ENCODE results near the gene L3MBTL3. TPM values are rescaled to one million over a fixed set of nuclear protein-coding genes. Genes with fewer than 3 reads are reported as not detected.

The L3MBTL3 gene
- total RNA-seq, 4 donors from 2014 or later: 4.2 to 12.8 (median 6.2) TPM

- 100% methylated on average over 1 of the region's 1 CpG for WGBS
- Histone ChIP-seq H3K27ac (no peak overlapping the region), H3K36me3 (peaks cover 44% of the 10 kb centered on the region)
These were observed 36.9 kb downstream of the L3MBTL3 start for GRCh38 chr6:130055271-130055670.

DNA sequence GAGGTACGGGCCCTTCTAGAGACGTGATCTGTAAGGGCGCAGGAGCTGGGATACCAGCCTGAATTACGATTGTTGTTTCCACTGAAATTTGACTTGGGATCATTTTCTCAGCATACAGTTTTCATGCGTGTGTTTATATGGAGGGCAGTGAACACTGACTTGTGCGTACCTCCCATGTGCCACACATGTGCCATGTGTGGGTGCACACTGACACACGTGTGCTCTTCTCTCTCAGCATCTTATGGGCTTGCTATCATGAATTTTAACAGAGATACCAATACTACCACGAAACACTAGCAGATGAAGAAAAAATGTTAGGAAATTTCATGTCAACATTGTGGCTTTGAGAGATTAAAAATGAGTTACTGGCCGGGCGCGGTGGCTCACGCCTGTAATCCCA is 39.1 kb downstream of the L3MBTL3 start:
- no peak overlapping the region for H3K4me3 ChIP-seq
- H3K9me3 ChIP-seq: no peaks in the 10 kb centered on the region
- peaks cover 44% of the 10 kb centered on the region for H3K36me3 ChIP-seq
- no peaks in the 10 kb centered on the region for H3K4me1 ChIP-seq
- WGBS: 87% methylated on average over 12 of the region's 12 CpGs
- no peaks in the 10 kb centered on the region for H3K27me3 ChIP-seq
- DNase-seq (ENCODE audit: low spot score in 2 of 2): no peak
- no peak overlapping the region for H3K27ac ChIP-seq
- TF ChIP-seq CTCF (IDR thresholded peaks at IDR 0.05): no peak
- no peak for TF ChIP-seq POLR2AphosphoS5 (IDR thresholded peaks at IDR 0.05)
- TF ChIP-seq EP300 (IDR thresholded peaks at IDR 0.05): no peak
- TF ChIP-seq POLR2A (IDR thresholded peaks at IDR 0.05): no peak

More at GRCh38 chr6:130055271-130055670, 36.9 kb downstream of the L3MBTL3 start:
- Histone ChIP-seq H3K4me1 (no peaks in the 10 kb centered on the region), H3K9me3 (no peaks in the 10 kb centered on the region), H3K27me3 (no peaks in the 10 kb centered on the region), H3K4me3 (no peak overlapping the region)
- TF ChIP-seq POLR2A (IDR thresholded peaks at IDR 0.05): no peak
- no peak for DNase-seq (ENCODE audit: low spot score in 2 of 2)

DNA sequence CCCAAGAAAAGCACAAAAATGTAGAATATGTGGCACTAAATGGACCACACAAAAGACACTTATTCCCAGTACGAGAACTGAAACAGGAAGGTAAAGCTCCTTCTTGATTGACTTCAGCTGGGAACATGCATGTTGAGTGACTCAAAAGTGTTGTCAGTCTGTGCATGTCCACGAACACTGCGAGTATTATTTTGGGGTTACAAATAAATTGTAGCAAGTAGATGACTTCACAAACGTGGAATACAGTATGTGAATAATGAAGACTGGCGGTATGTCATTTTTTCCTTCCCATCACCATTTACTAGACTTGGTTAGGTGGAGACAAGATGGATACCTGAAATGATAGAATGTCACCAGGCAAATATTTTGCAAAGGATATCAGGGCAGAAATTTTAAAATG is 45.4 kb downstream of the L3MBTL3 start:
- H3K9me3 ChIP-seq: no peaks in the 10 kb centered on the region
- no peak for DNase-seq (ENCODE audit: low spot score in 2 of 2)
- peaks cover 23% of the 10 kb centered on the region for H3K36me3 ChIP-seq
- H3K4me1 ChIP-seq: no peaks in the 10 kb centered on the region
- H3K27ac ChIP-seq: no peak overlapping the region
- H3K4me3 ChIP-seq: no peak overlapping the region
- TF ChIP-seq POLR2A (IDR thresholded peaks at IDR 0.05): no peak
- TF ChIP-seq CTCF (IDR thresholded peaks at IDR 0.05): no peak
- TF ChIP-seq POLR2AphosphoS5 (IDR thresholded peaks at IDR 0.05): no peak
- TF ChIP-seq EP300 (IDR thresholded peaks at IDR 0.05): no peak
- WGBS: 89% methylated on average over 5 of the region's 5 CpGs
- H3K27me3 ChIP-seq: no peaks in the 10 kb centered on the region

DNA sequence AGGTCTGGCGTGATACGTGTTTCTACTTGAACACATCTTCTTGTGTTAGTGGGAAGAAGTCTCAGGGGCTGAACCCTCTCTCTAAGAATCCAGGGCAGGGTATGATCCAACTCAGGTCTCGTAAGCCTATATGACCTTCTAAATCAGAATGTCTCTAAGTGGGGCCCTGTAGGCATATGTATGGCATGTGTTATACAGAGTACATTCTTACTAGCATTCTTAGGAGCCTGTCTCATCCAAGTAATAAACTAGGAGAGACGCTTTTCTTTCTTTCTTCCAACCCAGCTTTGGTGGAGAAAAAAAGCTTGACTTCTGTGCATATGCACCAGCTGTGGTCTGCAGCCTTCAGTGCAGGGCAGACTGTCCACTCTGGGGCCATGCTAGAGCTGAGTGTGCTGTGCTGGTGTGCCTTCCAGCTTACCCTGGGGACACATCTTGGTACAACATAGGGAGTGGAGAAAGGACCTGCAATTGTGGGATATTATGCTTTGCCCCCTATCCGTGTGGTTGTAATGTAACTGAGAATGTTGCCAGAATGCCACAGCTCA is 47.3 kb downstream of the L3MBTL3 start:
- no peak overlapping the region for H3K4me3 ChIP-seq
- DNase-seq (ENCODE audit: low spot score in 2 of 2): no peak
- H3K27ac ChIP-seq: no peak overlapping the region
- no peak for TF ChIP-seq POLR2AphosphoS5 (IDR thresholded peaks at IDR 0.05)
- TF ChIP-seq POLR2A (IDR thresholded peaks at IDR 0.05): no peak
- TF ChIP-seq CTCF (IDR thresholded peaks at IDR 0.05): no peak
- TF ChIP-seq EP300 (IDR thresholded peaks at IDR 0.05): no peak
- H3K4me1 ChIP-seq: peaks cover 4% of the 10 kb centered on the region
- 94% methylated on average over 5 of the region's 5 CpGs for WGBS
- no peaks in the 10 kb centered on the region for H3K27me3 ChIP-seq
- H3K9me3 ChIP-seq: no peaks in the 10 kb centered on the region
- peaks cover 23% of the 10 kb centered on the region for H3K36me3 ChIP-seq

- no peak overlapping the region for H3K27ac ChIP-seq
- no peak overlapping the region for H3K4me3 ChIP-seq
- peaks cover 8% of the 10 kb centered on the region for H3K36me3 ChIP-seq
- WGBS: 59% methylated on average over 4 of the region's 4 CpGs
- H3K4me1 ChIP-seq: peaks cover 4% of the 10 kb centered on the region
- H3K9me3 ChIP-seq: no peaks in the 10 kb centered on the region
- DNase-seq (ENCODE audit: low spot score in 2 of 2): no peak
- TF ChIP-seq EP300 (IDR thresholded peaks at IDR 0.05) (no peak), POLR2AphosphoS5 (IDR thresholded peaks at IDR 0.05) (no peak), POLR2A (IDR thresholded peaks at IDR 0.05) (no peak), CTCF (IDR thresholded peaks at IDR 0.05) (no peak)
- no peaks in the 10 kb centered on the region for H3K27me3 ChIP-seq
These were observed 51.1 kb downstream of the L3MBTL3 start for GRCh38 chr6:130069485-130069884.

DNA sequence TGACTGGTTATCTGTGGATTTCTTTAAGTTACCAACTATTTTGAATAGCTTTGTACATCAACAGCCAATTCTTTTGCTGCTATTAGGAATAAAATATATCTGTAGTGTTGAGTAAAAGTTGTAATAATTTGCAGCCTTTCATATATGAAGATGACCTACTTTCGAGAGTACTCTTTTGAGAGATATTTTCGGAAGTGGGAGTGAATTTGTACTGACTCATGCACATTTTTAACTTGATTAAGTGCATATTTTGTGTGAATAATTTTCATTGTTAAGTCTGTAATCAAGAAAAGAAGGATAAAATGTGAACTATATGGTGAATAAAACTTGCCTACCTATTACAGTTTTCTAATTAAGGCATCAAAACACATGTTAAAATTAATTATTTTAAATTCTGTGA is 51.9 kb downstream of the L3MBTL3 start:
- Histone ChIP-seq H3K4me1 (peaks cover 4% of the 10 kb centered on the region), H3K27me3 (no peaks in the 10 kb centered on the region), H3K9me3 (no peaks in the 10 kb centered on the region), H3K27ac (no peak overlapping the region), H3K4me3 (no peak overlapping the region), H3K36me3 (peaks cover 8% of the 10 kb centered on the region)
- WGBS: 57% methylated on average over 2 of the region's 2 CpGs
- DNase-seq (ENCODE audit: low spot score in 2 of 2): no peak
- TF ChIP-seq POLR2AphosphoS5 (IDR thresholded peaks at IDR 0.05): no peak
